Measurements from ENCODE around the gene DDX31. TPM values are rescaled to one million over a fixed set of nuclear protein-coding genes. Genes with fewer than 3 reads are reported as not detected.

Gene DDX31
- total RNA-seq, 1 experiment from 2014 or later = 25.8 TPM

DNA sequence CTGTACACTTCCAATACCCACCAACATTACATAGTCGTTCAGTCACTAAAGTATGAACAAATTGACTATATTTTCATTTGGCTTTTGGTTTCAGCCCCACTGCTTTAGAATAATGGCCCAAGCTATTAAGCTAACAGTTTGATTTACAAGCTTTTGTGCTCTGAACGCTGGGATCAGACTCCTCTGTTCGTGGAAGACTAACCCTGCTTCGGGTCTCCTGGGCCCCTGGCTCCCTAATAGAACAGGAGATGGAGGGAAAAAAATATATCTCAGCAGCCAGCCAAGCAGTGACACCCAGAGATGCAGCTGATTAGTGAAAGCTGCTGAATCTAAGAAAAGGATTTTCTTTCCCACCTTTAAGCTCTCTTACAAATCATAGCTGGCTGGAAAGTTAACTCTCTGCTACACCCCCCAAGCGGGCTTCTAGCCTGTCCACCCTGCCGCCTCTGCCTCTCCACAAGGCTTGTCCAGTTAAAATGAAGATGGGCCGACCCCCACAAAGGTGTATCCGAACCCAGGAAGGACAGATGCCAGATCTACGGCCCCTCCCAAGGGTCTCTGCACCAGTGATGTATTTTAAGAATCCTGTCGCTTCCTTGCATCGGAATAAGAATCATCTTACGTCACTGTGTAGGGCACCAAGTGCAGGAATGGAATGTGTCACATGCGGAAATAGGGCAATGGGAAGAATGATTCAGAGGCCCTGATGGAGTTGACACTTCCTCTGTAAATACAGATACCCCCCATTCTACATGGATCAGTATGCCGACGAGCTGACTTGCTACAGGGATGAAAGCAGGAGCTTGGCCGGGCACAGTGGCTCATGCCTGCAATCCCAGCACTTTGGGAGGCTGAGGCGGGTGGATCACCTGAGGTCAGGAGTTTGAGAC, 120.8 kb downstream of the DDX31 start (continued):
- TF ChIP-seq, protein P1, sequence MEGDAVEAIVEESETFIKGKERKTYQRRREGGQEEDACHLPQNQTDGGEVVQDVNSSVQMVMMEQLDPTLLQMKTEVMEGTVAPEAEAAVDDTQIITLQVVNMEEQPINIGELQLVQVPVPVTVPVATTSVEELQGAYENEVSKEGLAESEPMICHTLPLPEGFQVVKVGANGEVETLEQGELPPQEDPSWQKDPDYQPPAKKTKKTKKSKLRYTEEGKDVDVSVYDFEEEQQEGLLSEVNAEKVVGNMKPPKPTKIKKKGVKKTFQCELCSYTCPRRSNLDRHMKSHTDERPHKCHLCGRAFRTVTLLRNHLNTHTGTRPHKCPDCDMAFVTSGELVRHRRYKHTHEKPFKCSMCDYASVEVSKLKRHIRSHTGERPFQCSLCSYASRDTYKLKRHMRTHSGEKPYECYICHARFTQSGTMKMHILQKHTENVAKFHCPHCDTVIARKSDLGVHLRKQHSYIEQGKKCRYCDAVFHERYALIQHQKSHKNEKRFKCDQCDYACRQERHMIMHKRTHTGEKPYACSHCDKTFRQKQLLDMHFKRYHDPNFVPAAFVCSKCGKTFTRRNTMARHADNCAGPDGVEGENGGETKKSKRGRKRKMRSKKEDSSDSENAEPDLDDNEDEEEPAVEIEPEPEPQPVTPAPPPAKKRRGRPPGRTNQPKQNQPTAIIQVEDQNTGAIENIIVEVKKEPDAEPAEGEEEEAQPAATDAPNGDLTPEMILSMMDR (IDR thresholded peaks at IDR 0.05 in 2 of 3, conservative IDR thresholded peaks at IDR 0.05 in 1 of 3; ENCODE audit: borderline replicate concordance in 1 of 3, insufficient read depth in 1 of 3, low read depth in 2 of 3, low read length in 2 of 3) = no peak
- TF ChIP-seq JUND (IDR thresholded peaks at IDR 0.05) (peak; percentile 60), ELF1 (IDR thresholded peaks at IDR 0.05; ENCODE audit: borderline replicate concordance, low read depth) (no peak; the same call in 1 of the 2 replicates), ZFX (IDR thresholded peaks at IDR 0.05) (no peak), SRF (IDR thresholded peaks at IDR 0.05; ENCODE audit: low read depth) (no peak), EGR1 (IDR thresholded peaks at IDR 0.05; ENCODE audit: low read depth) (no peak), SIN3A (IDR thresholded peaks at IDR 0.05; ENCODE audit: low read depth) (no peak), EZH2 (IDR thresholded peaks at IDR 0.05) (no peak)
- TF ChIP-seq, protein P2, sequence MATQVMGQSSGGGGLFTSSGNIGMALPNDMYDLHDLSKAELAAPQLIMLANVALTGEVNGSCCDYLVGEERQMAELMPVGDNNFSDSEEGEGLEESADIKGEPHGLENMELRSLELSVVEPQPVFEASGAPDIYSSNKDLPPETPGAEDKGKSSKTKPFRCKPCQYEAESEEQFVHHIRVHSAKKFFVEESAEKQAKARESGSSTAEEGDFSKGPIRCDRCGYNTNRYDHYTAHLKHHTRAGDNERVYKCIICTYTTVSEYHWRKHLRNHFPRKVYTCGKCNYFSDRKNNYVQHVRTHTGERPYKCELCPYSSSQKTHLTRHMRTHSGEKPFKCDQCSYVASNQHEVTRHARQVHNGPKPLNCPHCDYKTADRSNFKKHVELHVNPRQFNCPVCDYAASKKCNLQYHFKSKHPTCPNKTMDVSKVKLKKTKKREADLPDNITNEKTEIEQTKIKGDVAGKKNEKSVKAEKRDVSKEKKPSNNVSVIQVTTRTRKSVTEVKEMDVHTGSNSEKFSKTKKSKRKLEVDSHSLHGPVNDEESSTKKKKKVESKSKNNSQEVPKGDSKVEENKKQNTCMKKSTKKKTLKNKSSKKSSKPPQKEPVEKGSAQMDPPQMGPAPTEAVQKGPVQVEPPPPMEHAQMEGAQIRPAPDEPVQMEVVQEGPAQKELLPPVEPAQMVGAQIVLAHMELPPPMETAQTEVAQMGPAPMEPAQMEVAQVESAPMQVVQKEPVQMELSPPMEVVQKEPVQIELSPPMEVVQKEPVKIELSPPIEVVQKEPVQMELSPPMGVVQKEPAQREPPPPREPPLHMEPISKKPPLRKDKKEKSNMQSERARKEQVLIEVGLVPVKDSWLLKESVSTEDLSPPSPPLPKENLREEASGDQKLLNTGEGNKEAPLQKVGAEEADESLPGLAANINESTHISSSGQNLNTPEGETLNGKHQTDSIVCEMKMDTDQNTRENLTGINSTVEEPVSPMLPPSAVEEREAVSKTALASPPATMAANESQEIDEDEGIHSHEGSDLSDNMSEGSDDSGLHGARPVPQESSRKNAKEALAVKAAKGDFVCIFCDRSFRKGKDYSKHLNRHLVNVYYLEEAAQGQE (IDR thresholded peaks at IDR 0.05; ENCODE audit: low read depth) = no peak
